GOT3 (cell line): ENCODE data around the gene TNFAIP2.
"Not testable (repeated sequence)": the region's sequence is repeated elsewhere in the genome, so short reads cannot be mapped to it uniquely, and the experiment has no call there.

Experiments used
- DNase-seq: peaks from one replicate; lab custom pipeline; 2025; ENCODE audit warnings: mixed read lengths; lab: John Stamatoyannopoulos, UW

The TNFAIP2 gene

GRCh38 chr14:103107941-103108748, 15.1 kb upstream of the TNFAIP2 start:
- DNase-seq, result no peak

- no peak for DNase-seq
Observed at GRCh38 chr14:103108749-103109207, 14.5 kb upstream of the TNFAIP2 start.

DNA sequence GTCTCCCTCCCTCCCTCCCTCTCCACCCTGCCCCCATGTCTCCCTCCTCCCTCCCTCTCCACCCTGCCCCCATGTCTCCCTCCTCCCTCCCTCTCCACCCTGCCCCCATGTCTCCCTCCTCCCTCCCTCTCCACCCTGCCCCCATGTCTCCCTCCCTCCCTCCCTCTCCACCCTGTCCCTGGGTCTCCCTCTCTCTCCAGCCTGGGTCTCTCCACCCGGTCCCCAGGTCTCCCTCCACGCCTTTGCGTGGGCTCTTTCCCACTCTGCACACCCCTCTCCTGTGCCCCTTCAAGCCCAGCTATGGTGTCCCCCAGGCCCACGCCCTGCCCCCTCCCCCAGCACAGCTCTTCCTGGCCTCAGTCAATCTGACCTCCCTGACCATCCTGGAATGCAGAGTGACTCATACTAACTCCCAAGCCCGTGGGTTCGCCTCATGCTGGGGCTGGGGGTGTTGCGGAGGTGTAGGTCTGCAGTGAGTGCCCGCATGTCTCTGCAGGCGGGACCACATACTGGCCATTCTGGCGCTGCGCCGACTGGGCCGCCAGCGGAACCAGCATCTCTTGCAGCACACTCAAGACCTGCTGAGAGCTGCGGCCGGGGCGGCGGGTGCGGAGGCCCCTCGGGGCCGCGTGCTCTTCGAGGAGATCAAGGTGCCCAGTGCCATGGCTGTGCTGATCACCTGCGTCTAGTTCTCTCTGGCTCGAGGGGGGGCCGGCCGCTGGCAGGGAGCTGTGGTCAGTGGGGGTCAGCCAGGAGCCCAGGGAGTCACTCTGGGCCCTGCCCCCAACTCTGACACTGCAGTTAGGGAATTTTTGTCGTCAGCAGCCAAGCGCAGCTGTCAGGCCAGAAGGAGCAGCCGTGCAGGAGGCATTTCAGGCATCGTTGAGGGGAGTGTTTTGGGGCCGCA, 13.5 kb upstream of the TNFAIP2 start:
- DNase-seq, result no peak

DNA sequence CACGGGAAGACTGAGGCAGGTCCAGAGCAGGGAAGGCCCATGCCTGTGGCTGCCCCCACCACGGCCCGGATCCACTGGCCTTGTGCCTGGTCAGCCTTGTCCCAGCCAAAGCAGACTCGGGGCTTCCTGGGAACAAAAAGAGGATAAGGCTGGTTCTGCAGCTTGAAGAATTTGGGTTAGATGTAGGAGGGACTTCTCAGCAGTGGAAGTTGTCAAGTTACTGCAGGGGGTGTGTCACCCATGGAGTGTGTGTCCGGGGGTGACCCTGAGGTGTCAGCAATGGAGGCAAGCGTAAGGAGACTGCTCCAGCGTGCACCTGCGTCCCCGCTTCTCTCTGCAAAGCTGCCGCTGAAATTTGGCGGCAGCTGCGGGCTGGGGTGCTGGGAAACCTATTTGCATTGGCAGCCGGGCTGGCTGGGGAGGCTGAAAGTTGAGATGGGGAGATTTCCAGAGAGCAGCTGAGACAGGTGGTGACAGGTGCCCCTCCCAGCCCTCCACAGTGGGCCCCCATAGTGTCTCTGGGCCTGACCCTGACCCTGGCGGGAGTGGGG, 12.5 kb upstream of the TNFAIP2 start:
- DNase-seq, result no peak

GRCh38 chr14:103111232-103111868, 11.9 kb upstream of the TNFAIP2 start:
- DNase-seq, result no peak

DNA sequence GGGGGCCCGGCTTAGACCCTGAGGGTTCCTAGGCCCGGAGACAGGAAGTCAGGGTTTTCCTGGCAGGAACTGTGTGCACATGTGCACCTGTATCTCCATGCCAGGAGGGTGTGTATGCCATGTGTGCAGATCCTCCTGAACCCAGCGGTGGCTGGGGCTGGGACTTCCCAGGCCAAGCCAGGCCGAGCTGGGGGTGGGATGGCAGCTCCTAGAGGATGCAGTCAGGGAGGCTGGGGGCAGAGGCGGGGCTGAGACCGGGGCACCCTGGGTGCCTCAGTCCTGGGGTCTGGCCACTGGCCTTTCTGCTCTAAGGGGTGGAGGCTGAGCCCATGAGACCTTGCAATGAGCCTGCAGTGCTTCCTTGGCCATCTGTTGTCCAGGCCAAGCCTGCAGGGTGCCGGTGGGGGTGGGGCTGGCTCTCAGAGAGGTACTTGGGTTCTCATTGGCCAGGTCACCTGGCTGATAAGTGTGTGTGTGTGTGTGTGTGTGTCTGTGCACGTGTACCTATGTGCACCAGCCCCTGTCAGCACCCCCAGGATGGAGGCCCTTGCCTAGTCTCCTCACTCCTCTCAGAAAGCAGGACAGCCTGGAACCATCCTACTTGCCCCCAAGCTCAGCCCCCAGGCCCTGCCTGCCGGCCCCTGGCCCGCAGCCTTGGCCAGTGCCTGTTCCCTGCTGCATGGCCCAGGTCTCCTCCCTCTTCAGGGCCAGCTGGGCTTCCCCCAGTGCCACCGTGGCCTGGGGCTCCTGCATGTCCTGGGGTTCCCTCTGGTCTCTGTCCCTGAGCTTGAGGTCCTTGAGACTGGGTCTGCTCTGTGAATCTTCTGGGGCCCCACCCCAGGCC, 10.6 kb upstream of the TNFAIP2 start:
- no peak for DNase-seq

DNA sequence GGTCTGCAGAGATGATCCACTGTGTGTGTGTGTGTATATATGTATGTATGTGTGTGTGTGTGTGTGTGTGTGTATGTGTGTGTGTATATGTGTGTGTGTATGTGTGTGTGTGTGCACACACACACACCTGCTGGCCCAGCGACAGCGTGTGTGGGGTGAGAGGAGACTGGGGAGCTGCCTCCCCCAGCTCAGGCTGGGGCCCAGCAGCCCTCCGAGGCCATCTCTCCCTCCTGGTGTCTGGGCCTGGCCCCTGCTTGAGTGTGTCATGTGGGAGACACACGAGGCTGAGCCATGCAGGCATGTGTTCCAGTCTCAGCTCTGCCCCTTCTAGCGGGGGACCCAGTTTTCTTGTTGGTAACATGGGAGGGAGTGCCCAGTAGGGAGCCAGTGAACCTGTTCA, 10.0 kb upstream of the TNFAIP2 start:
- DNase-seq, result no peak

DNA sequence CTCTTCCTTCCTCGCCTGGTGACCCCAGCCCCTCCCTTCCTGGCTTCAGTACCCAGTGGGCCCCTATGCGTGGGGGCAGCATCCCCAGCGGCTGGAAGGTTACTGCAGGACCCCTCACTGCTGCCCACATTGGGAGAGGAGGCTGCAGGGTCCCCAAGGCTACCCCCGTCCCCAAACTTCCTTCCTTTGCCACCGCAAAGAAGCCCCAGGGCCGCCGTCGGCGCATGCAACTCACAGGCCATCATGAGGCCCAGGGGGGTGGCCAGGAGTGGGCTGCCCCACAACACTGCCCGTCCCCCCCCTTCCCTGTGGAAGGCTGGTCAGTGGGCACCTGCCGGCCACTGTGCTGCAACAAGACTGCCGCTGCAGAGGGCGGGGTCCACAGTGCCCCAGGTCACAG, 9.5 kb upstream of the TNFAIP2 start:
- DNase-seq, result no peak

DNA sequence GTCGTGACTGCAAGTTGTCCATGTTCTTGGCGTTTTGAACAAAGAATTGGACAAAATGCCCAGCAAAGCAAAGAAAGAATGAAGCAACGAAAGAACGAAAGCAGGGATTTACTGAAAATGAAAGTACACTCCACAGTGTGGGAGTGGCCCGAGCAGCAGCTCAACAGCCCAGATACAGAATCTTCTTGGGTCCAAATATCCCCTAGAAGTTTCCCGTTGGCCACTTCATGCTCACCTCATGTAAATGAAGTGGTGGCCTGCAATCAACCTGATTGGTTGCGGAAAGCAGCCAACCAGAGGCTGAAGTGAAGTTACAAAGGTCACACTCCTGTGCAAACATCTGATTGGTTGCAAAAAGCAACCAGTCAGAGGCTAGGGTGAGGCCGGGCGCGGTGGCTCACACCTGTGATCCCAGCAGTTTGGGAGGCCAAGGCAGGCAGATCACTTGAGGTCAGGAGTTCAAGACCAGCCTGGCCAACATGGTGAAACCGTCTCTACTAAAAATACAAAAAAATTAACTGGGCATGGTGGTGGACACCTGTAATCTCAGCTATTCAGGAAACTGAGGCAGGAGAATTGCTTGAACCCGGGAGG, 8.1 kb upstream of the TNFAIP2 start:
- DNase-seq, result not testable (repeated sequence)

- no peak for DNase-seq
Observed at GRCh38 chr14:103115845-103116572, 7.3 kb upstream of the TNFAIP2 start.

- no peak for DNase-seq
Observed at GRCh38 chr14:103116636-103117035, 6.6 kb upstream of the TNFAIP2 start.

- DNase-seq, result not testable (repeated sequence)
Observed at GRCh38 chr14:103117499-103117898, 5.8 kb upstream of the TNFAIP2 start.

GRCh38 chr14:103118018-103118662, 5.1 kb upstream of the TNFAIP2 start:
- no peak for DNase-seq

DNA sequence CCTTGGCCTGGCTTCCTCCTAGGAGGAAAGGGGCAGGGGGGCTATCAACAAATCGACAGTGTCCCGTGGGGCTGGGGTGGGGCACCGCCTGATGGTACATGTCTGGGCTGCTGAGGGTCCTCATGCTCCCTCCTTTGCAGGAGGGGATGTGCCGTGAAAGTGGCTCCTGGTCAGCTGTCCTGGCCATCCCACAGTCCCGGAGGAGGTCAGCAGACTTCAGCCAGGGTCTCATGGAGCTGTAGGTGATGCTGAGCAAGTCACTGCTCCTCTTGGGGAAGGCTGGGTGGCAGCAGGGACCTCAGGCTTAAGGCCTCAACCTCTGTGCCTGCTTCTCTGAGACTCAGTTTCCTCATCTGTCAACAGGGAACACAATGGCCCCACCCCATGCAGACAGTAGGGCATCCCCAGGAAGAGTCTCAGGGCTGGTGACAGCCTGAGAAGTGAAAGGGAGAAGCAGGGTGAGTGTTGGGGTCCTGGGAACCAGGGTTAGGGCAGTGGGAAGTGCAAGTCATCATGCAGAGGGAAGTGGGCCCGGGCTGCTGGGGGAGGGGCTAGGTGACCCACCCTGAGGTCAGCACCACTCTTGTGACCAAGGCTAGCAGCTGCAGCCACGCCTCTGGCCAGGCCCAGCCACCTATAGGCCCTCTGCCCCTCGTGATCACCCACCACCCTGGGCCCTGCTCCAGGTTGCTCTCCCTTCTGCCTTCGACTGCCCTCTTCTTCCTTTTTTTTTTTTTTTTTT, 4.4 kb upstream of the TNFAIP2 start:
- DNase-seq, result no peak

DNA sequence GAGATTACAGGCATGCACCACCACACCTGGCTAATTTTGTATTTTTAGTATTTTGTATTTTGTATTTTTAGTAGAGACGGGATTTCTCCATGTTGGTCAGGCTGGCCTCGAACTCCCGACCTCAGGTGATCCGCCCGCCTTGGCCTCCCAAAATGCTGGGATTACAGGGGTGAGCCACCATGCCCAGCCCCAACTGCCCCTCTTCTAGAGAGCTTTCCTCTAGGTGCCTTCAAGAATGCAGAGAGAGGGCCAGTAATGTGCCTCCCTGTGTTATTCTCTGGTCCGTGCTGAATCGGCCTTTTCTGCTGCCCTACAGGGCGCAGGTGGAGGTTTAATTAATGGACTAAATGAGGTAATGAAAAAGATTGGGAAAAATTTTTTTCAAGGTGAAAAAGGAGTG, 3.7 kb upstream of the TNFAIP2 start:
- not testable (repeated sequence) for DNase-seq

- DNase-seq, result no peak
Observed at GRCh38 chr14:103121121-103121845, 2.0 kb upstream of the TNFAIP2 start.

- DNase-seq, result no peak
Observed at GRCh38 chr14:103121846-103122584, 1.2 kb upstream of the TNFAIP2 start.

- DNase-seq, result no peak
Observed at GRCh38 chr14:103122585-103122946, 695 bp upstream of the TNFAIP2 start.
